Astrocyte of the cerebellum (primary cell): Measurements from ENCODE around the gene SLC7A14.

Experiments used
- DNase-seq: peaks from one replicate; pipeline ENCODE4 v3.0.0-alpha.2; 2011; ENCODE audit warnings: low read depth
- H3K4me3 ChIP-seq: 2 replicates; pipeline ENCODE4 v1.5.1; 2011; ENCODE audit warnings: mild to moderate bottlenecking, low read depth, low read length, moderate library complexity
- in situ Hi-C: cut with HindIII; loops from 2 replicates; pipeline ENCODE4 v1.10.0; 2017; ENCODE audit warnings: low sequenced_read_pairs
- TF ChIP-seq, protein P1 (sequence below): IDR thresholded peaks from 2 replicates; pipeline ENCODE4 v1.5.1; 2012; ENCODE audit warnings: low read length, low read depth, moderate library complexity, mild to moderate bottlenecking; ENCODE audit errors: missing control alignments

SLC7A14 gene

GRCh38 chr3:170476291-170476690 lies 109.6 kb downstream of the SLC7A14 start:
- TF ChIP-seq, protein P1, sequence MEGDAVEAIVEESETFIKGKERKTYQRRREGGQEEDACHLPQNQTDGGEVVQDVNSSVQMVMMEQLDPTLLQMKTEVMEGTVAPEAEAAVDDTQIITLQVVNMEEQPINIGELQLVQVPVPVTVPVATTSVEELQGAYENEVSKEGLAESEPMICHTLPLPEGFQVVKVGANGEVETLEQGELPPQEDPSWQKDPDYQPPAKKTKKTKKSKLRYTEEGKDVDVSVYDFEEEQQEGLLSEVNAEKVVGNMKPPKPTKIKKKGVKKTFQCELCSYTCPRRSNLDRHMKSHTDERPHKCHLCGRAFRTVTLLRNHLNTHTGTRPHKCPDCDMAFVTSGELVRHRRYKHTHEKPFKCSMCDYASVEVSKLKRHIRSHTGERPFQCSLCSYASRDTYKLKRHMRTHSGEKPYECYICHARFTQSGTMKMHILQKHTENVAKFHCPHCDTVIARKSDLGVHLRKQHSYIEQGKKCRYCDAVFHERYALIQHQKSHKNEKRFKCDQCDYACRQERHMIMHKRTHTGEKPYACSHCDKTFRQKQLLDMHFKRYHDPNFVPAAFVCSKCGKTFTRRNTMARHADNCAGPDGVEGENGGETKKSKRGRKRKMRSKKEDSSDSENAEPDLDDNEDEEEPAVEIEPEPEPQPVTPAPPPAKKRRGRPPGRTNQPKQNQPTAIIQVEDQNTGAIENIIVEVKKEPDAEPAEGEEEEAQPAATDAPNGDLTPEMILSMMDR, result no peak
- no peak overlapping the region for H3K4me3 ChIP-seq
- no peak for DNase-seq
- in situ Hi-C loops, result no loop called here

- in situ Hi-C loops, result no loop called here
- H3K4me3 ChIP-seq, result no peak overlapping the region
- DNase-seq, result no peak
- TF ChIP-seq, protein P1, result no peak
These were observed 110.7 kb downstream of the SLC7A14 start for GRCh38 chr3:170475092-170475685.

- DNase-seq, result no peak
- in situ Hi-C loops, result no loop called here
- H3K4me3 ChIP-seq, result no peak overlapping the region
- TF ChIP-seq, protein P1, result no peak
These were observed 112.5 kb downstream of the SLC7A14 start for GRCh38 chr3:170473358-170473757.

- H3K4me3 ChIP-seq, result no peak overlapping the region
- no peak for DNase-seq
- TF ChIP-seq, protein P1, result no peak
- in situ Hi-C loops, result no loop called here
These were observed 114.7 kb downstream of the SLC7A14 start for GRCh38 chr3:170471149-170471548.

- H3K4me3 ChIP-seq, result no peak overlapping the region
- TF ChIP-seq, protein P1, result no peak
- in situ Hi-C loops, result no loop called here
These were observed 115.5 kb downstream of the SLC7A14 start for GRCh38 chr3:170470063-170471016.

GRCh38 chr3:170469151-170470062 lies 116.5 kb downstream of the SLC7A14 start:
- no peak for DNase-seq
- H3K4me3 ChIP-seq, result no peak overlapping the region
- in situ Hi-C loops, result no loop called here
- TF ChIP-seq, protein P1, result no peak

More at GRCh38 chr3:170470063-170471016, 115.5 kb downstream of the SLC7A14 start:
- DNase-seq, result no peak
